BE2C (cell line): ENCODE measurements around the gene SIPA1.

Experiments used
- DNase-seq: peaks from one replicate; pipeline ENCODE4 v3.0.0-alpha.2; 2020
- H3K27me3 ChIP-seq: fragments of 250-450 bp; sonication (Bioruptor Pico); 2 replicates; pipeline ENCODE4 v1.5.1; 2020; ENCODE audit warnings: mild to moderate bottlenecking
- H3K36me3 ChIP-seq: fragments of 250-450 bp; sonication (Bioruptor Pico); 2 replicates; pipeline ENCODE4 v1.5.1; 2020; ENCODE audit warnings: mild to moderate bottlenecking
- H3K4me1 ChIP-seq: fragments of 250-450 bp; sonication (Bioruptor Pico); 2 replicates; pipeline ENCODE4 v1.5.1; 2020
- H3K4me3 ChIP-seq: 2 replicates; pipeline ENCODE4 v1.5.1; 2011; ENCODE audit warnings: low read depth, low read length
- H3K9me3 ChIP-seq: fragments of 250-450 bp; sonication (Bioruptor Pico); 2 replicates; pipeline ENCODE4 v1.5.1; 2020
- TF ChIP-seq, protein P1 (sequence below): IDR thresholded peaks from 2 replicates; pipeline ENCODE4 v1.5.1; 2012; ENCODE audit warnings: mild to moderate bottlenecking, low read depth, low read length

SIPA1 gene

DNA sequence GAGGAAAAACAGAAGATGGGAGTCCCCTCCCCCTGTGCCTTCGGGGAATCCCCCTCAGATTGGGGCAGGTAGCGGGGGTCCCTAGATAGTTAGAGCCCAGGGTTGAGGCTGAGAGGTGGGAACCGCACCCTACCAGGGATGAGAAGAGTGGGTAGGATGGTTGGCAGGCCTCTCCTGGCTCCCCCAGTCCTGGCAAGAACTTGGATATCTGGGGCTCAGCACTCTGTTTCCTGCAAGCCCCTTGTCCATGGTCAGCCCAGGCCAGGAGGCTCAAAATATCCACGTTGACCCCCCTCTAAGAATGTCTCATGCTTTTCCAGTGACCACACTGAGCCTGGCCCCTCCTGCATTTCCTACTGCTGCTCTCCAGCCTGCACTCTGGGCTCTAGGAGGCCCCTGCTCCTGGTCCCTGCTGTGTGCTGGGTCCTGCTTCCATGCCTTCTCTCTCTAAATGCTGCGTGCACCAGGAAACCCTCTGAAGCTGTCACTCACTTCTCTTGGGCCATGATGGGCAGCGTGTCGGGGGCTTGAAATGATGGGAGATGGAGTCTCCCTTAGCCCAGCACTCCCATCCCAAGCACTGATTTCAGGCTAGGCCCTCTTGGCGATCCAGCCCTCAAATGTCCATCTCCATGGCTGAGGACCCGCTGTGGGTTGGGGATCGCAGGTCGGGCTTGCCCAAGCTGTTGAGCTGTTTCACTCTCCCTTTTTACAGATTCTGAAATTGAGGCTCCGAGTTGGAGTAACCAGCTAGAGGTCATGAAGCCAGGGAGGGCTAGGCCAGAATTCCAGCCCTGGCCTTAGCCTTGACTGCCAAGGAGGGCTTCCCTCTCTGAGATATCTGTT, 25.9 kb upstream of the SIPA1 start:
- Histone ChIP-seq H3K4me1 (no peaks in the 10 kb centered on the region), H3K4me3 (no peak overlapping the region), H3K9me3 (no peaks in the 10 kb centered on the region), H3K27me3 (no peaks in the 10 kb centered on the region), H3K36me3 (no peaks in the 10 kb centered on the region)
- DNase-seq: no peak
- TF ChIP-seq, protein P1, sequence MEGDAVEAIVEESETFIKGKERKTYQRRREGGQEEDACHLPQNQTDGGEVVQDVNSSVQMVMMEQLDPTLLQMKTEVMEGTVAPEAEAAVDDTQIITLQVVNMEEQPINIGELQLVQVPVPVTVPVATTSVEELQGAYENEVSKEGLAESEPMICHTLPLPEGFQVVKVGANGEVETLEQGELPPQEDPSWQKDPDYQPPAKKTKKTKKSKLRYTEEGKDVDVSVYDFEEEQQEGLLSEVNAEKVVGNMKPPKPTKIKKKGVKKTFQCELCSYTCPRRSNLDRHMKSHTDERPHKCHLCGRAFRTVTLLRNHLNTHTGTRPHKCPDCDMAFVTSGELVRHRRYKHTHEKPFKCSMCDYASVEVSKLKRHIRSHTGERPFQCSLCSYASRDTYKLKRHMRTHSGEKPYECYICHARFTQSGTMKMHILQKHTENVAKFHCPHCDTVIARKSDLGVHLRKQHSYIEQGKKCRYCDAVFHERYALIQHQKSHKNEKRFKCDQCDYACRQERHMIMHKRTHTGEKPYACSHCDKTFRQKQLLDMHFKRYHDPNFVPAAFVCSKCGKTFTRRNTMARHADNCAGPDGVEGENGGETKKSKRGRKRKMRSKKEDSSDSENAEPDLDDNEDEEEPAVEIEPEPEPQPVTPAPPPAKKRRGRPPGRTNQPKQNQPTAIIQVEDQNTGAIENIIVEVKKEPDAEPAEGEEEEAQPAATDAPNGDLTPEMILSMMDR: no peak

DNA sequence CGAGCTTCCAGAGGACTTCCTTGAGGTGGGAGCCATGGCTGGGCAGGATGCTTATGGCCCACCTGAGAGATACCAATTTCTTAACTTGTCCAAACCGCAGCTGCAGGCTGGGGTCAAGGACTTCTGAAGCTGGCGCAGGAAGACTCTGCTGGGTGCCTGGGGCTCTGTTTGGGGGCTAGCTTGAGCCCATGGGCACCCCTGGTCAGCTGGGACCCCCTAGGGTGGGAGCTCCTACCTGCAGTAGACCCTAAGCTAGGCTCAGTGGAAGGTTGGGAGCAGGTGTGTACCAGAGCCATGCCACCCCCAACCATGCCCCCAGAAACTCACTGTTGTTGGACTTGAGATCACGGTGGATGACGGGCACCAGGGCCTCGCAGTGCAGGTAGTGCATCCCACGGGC, 25.2 kb upstream of the SIPA1 start:
- DNase-seq: no peak
- H3K27me3 ChIP-seq: no peaks in the 10 kb centered on the region
- TF ChIP-seq, protein P1: no peak
- H3K9me3 ChIP-seq: no peaks in the 10 kb centered on the region
- H3K4me1 ChIP-seq: no peaks in the 10 kb centered on the region
- no peak overlapping the region for H3K4me3 ChIP-seq
- H3K36me3 ChIP-seq: no peaks in the 10 kb centered on the region

DNA sequence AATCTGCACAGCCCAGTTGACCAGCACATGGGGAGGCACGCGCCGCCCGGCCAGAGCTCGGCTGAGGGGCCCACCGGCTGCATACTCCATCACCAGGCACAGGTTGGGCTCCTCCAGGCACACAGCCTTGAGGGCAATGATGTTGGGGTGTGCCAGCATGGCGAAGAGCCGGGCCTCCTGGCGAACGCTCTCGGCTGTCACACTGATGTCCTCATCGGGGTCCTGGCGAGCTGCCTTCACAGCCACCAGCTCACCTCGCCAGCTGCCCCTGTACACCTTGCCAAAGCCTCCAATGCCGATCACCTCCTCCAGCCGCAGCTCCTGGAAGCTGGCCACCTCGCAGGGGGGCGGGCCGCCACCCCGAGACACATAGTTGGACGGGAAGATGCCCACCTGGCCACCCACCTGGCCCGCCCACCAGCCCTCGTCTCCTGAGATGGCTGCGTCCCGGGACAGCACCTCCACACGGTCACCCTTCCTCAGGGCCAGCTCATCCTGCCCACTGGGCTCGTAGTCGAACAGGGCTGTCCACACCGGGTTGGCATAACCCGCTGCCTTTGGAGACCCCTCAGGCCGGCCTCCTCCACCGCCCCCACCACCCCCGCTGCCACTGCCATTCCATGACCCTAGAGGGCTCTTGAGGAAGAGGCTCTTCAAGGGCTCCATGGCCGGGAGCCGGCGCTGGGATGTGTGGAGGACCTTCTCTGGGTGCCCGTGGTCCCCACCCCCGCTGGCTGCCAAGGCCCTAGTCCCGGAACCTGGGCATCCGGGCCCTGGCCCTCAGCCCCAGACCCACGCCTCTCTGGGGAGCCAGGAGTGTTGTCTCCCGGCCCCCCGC, 24.6 kb upstream of the SIPA1 start:
- Histone ChIP-seq H3K36me3 (no peaks in the 10 kb centered on the region), H3K4me1 (no peaks in the 10 kb centered on the region), H3K9me3 (no peaks in the 10 kb centered on the region), H3K27me3 (no peaks in the 10 kb centered on the region), H3K4me3 (peak overlapping the region; percentile 77)
- DNase-seq: no peak
- TF ChIP-seq, protein P1: no peak

DNA sequence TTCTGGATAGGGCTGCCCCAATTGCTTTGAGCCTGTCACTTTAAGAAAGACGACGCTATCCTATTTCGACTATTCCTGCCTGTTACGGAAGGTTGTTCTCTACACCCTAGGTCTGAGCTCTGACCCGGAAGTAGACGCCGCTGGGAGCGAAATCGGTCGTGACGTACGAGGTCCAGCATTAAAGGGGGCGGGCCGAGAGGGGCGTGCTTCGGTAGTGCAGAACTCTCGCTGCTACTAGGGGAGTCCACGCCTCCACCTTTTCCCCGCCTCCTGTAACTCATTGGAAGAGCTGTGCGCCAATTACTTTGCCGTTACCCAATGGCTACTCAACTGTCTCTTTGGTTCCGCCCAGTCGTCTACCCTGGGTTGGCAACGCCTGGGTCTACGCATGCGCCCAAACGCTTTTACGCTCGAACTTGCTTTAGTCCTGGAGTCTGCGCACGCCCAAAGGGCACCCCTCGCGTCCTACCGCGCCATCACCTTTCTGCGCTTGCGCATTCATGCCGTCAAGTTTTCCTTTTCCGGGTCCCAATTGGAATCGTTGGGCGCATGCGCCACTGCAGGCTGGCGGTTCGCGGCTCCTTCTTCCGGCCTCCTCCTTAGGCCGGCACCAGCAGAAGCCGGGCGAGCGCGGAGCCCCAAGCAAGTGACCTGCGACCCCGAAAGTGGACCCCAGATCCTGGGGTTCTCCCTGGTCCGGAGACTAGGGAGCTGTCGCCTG, 22.5 kb upstream of the SIPA1 start, which contains the start of gene PCNX3:
TSS of gene PCNX3 (plus strand) at position 548 of the 721 bp plus-strand sequence. CDS start 536 bp downstream, outside the sequence.
- peak; percentile 96 for DNase-seq
- H3K36me3 ChIP-seq: no peaks in the 10 kb centered on the region; the same call in 1 of the 2 replicates
- H3K4me3 ChIP-seq: peak within 1 kb of the TSS; percentile 77
- no peaks in the 10 kb centered on the region for H3K27me3 ChIP-seq
- no peaks in the 10 kb centered on the region for H3K9me3 ChIP-seq
- no peaks in the 10 kb centered on the region for H3K4me1 ChIP-seq
- TF ChIP-seq, protein P1: no peak

DNA sequence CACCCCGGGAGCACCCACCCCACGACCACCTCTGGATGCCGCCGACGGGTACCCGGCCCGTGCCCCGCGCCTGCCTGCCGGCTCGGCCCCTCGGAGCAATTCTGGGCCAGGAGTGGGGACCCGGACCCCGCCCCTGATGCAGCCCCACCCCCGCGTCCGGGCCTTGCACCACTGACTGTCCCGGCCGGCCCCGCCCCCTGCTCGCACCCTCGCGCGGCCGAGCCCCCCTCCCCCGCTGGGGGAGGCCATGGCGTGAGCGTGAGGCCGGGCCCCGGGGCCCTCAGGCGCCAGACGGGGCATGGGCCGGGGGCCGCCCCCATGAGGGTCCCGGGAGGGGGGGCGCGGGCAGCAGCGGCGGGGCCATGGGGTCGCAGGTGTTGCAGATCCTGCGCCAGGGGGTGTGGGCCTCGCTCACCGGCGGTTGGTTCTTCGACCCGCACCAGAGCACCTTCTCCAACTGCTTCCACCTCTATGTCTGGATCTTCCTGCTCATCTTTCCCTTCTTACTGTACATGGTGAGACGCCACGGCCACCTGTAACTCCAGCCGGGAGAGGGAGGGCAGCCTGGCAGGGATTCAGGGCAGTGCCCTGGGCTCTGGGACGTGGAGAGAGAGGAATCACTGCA, 21.8 kb upstream of the SIPA1 start:
- TF ChIP-seq, protein P1: no peak
- Histone ChIP-seq H3K4me3 (peak overlapping the region; percentile 65), H3K4me1 (no peaks in the 10 kb centered on the region), H3K9me3 (no peaks in the 10 kb centered on the region), H3K27me3 (no peaks in the 10 kb centered on the region), H3K36me3 (no peaks in the 10 kb centered on the region; the same call in 1 of the 2 replicates)
- peak; percentile 46 for DNase-seq
